ENCODE data around the gene TMEM243.

TMEM243 gene

GRCh38 chr7:87178320-87178719 lies 41.2 kb downstream of the TMEM243 start:
- TF ChIP-seq CTCF (conservative IDR thresholded peaks at IDR 0.05), result no peak
- no peak overlapping the region for H3K27ac ChIP-seq

- no peak for TF ChIP-seq ZFX (IDR thresholded peaks at IDR 0.05)
- TF ChIP-seq CTCF (conservative IDR thresholded peaks at IDR 0.05), result no peak
- H3K27ac ChIP-seq, result no peak overlapping the region
These were observed 46.1 kb downstream of the TMEM243 start for GRCh38 chr7:87173471-87173870.

- TF ChIP-seq CTCF (conservative IDR thresholded peaks at IDR 0.05) (no peak), ZFX (IDR thresholded peaks at IDR 0.05) (no peak)
- H3K27ac ChIP-seq, result no peak overlapping the region
These were observed 48.1 kb downstream of the TMEM243 start for GRCh38 chr7:87171282-87171934.

GRCh38 chr7:87170828-87171227 lies 48.7 kb downstream of the TMEM243 start:
- TF ChIP-seq CTCF (conservative IDR thresholded peaks at IDR 0.05), result no peak
- no peak for TF ChIP-seq ZFX (IDR thresholded peaks at IDR 0.05)
- H3K27ac ChIP-seq, result no peak overlapping the region

- H3K27ac ChIP-seq, result no peak overlapping the region
- TF ChIP-seq ZFX (IDR thresholded peaks at IDR 0.05) (no peak), CTCF (conservative IDR thresholded peaks at IDR 0.05) (no peak)
These were observed 55.1 kb downstream of the TMEM243 start for GRCh38 chr7:87164433-87164832.

GRCh38 chr7:87159538-87159937 lies 60.0 kb downstream of the TMEM243 start:
- H3K27ac ChIP-seq, result no peak overlapping the region
- TF ChIP-seq ZFX (IDR thresholded peaks at IDR 0.05), result no peak
- TF ChIP-seq CTCF (conservative IDR thresholded peaks at IDR 0.05), result no peak

- TF ChIP-seq CTCF (conservative IDR thresholded peaks at IDR 0.05), result no peak
- TF ChIP-seq ZFX (IDR thresholded peaks at IDR 0.05), result no peak
These were observed 62.8 kb downstream of the TMEM243 start for GRCh38 chr7:87156709-87157108.

More at GRCh38 chr7:87156709-87157108, 62.8 kb downstream of the TMEM243 start:
- no peak overlapping the region for H3K27ac ChIP-seq

All from C4-2B (cell line).